Chondrocyte (in vitro differentiated cells): Measurements from ENCODE around the gene TFR2. TPM values are rescaled to one million over a fixed set of nuclear protein-coding genes. Genes with fewer than 3 reads are reported as not detected.

Experiments used
- DNase-seq: peaks from one replicate; pipeline ENCODE4 v3.0.0; 2021; ENCODE audit warnings: mixed read lengths, low spot score
- H3K27ac Mint-ChIP-seq: one replicate; pipeline ENCODE4 v1.8.0; 2021; ENCODE audit warnings: mild to moderate bottlenecking, moderate library complexity, mixed read lengths; ENCODE audit not compliant: unreplicated experiment
- H3K27me3 Mint-ChIP-seq: 2 replicates; pipeline ENCODE4 v1.8.0; 2021; ENCODE audit warnings: low read depth, mixed read lengths
- H3K36me3 Mint-ChIP-seq: 2 replicates; pipeline ENCODE4 v1.8.0; 2021; ENCODE audit warnings: low read depth, mixed read lengths
- H3K4me1 Mint-ChIP-seq: 2 replicates; pipeline ENCODE4 v1.8.0; 2021; ENCODE audit warnings: low read depth, mild to moderate bottlenecking, mixed read lengths
- H3K4me3 Mint-ChIP-seq: one replicate; pipeline ENCODE4 v1.8.0; 2021; ENCODE audit warnings: mild to moderate bottlenecking, moderate library complexity, mixed read lengths; ENCODE audit not compliant: unreplicated experiment
- H3K9me3 Mint-ChIP-seq: 2 replicates; pipeline ENCODE4 v1.8.0; 2021; ENCODE audit warnings: low read depth, mixed read lengths
- total RNA-seq: library from RNA; stranded (reverse); gene quantifications from 3 replicates; pipeline ENCODE4 v1.2.1, GENCODE V29; 2021
- TF ChIP-seq, protein P1 (sequence below): fragments of 200-600 bp; sonication (generic); IDR thresholded peaks from 2 replicates; pipeline ENCODE4 v1.5.0; 2021; ENCODE audit warnings: antibody characterized with exemption, mild to moderate bottlenecking, moderate library complexity

Gene TFR2
- total RNA-seq, 1 donor from 2014 or later = 2.1 TPM

DNA sequence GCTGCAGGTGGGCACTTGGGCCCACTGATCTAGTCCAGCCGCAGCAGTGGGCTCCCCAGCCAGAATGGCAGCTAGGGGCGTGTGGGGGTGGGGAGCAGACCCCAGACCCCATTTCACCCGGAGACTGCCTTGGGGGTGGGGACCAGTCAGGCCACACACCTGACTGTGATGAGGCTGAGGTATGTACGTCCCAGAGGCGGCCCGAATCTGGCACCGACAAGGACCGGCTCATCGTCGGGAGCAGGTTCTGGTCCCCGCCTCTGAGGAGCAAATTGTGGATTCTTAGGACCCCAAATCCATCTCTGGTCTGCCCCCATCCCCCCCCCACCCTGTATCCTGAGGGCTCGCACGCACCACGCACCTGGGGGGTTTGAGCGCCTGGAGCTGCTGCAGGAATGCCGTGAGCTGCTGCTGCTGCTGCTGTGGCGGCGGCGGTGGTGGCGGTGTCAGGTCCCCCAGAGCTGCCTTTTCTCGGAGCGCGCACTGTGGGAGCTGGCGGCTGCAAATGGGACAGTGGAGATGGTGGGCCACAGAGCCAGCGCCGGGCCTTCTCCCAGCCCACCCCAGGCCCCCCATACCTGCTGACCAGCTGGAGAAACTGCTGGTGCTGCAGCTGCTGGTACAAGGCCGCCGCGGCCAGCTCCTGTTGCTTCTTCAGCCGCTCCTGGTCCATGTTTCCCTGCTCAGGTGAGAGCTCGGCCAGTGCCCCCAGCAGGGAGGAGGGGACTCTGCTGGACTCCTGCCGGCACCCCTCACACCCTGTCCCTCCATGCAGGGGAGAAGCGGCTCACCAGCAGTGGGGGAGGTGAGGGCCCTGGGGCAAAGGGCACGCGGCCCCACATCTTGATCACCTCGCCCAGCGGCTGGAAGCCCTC, 42.5 kb upstream of the TFR2 start:
- Mint-ChIP-seq H3K4me1 (no peaks in the 10 kb centered on the region), H3K27me3 (no peaks in the 10 kb centered on the region), H3K36me3 (peaks cover 11% of the 10 kb centered on the region), H3K4me3 (no peak overlapping the region), H3K27ac (no peak overlapping the region), H3K9me3 (no peaks in the 10 kb centered on the region)
- no peak for DNase-seq
- TF ChIP-seq, protein P1, sequence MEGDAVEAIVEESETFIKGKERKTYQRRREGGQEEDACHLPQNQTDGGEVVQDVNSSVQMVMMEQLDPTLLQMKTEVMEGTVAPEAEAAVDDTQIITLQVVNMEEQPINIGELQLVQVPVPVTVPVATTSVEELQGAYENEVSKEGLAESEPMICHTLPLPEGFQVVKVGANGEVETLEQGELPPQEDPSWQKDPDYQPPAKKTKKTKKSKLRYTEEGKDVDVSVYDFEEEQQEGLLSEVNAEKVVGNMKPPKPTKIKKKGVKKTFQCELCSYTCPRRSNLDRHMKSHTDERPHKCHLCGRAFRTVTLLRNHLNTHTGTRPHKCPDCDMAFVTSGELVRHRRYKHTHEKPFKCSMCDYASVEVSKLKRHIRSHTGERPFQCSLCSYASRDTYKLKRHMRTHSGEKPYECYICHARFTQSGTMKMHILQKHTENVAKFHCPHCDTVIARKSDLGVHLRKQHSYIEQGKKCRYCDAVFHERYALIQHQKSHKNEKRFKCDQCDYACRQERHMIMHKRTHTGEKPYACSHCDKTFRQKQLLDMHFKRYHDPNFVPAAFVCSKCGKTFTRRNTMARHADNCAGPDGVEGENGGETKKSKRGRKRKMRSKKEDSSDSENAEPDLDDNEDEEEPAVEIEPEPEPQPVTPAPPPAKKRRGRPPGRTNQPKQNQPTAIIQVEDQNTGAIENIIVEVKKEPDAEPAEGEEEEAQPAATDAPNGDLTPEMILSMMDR = no peak

DNA sequence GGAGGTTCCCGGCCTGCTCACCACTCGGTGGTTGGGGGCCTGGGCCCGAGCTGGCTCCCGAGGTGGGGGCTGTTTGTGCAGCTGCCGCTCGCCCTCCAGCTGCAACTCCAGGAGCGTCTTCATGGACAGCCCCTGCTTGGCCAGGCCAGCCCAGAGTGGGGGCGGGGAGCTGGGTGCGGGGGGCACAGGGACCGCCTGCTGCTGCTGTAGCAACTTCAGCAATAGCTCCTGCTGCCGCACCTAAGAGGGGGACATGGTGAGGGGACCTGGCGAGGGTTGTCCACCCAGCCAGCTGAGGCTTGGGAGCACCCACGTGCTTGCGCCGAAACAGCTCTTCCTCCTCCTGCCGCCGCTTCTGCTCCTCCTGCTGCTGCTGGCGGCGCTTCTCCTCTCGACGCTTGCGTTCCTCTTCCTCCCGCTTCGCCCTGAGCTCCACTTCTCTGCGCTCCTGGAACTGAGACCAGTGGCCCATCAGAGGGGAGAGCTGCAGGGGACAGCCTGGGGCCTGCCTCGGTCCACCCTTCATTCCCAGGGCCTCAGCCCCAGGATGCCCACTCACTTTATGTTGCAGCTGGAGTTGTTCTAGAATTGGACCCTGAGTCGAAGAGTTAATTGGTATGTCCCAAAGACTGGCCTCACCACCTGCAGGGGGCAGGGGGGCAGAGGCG, 41.8 kb upstream of the TFR2 start:
- peaks cover 14% of the 10 kb centered on the region for H3K36me3 Mint-ChIP-seq
- no peak overlapping the region for H3K4me3 Mint-ChIP-seq
- H3K4me1 Mint-ChIP-seq = no peaks in the 10 kb centered on the region
- no peak for DNase-seq
- no peaks in the 10 kb centered on the region for H3K27me3 Mint-ChIP-seq
- no peaks in the 10 kb centered on the region for H3K9me3 Mint-ChIP-seq
- TF ChIP-seq, protein P1 = no peak
- no peak overlapping the region for H3K27ac Mint-ChIP-seq

DNA sequence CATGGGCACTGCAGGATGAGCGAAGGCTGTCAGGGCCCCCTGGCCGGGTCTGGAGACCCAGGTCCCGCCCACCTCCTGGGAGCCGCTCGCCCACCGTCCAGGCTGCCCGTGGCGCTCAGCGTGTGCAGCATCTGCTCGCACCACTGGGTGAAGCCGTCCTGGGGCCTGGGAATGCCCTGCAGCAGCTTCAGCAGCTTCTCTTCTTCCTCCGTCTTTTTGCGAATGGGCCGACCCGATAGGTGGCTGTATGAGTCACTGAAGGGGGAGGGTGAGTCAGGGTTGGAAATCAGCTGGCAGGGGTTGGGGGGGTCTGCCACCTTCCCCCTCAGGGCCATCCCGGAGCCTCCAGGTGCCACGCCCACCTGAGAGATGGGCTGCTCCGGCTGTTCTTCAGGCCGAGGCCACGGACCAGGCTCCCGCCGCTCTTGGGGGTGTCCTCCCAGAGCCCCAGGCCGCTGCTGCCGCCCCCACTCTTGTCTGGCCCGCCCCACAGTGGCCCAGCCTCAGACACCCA, 40.9 kb upstream of the TFR2 start:
- TF ChIP-seq, protein P1 = no peak
- peaks cover 14% of the 10 kb centered on the region for H3K36me3 Mint-ChIP-seq
- H3K27ac Mint-ChIP-seq = no peak overlapping the region
- no peak for DNase-seq
- no peaks in the 10 kb centered on the region for H3K9me3 Mint-ChIP-seq
- H3K4me3 Mint-ChIP-seq = no peak overlapping the region
- no peaks in the 10 kb centered on the region for H3K4me1 Mint-ChIP-seq
- H3K27me3 Mint-ChIP-seq = no peaks in the 10 kb centered on the region

DNA sequence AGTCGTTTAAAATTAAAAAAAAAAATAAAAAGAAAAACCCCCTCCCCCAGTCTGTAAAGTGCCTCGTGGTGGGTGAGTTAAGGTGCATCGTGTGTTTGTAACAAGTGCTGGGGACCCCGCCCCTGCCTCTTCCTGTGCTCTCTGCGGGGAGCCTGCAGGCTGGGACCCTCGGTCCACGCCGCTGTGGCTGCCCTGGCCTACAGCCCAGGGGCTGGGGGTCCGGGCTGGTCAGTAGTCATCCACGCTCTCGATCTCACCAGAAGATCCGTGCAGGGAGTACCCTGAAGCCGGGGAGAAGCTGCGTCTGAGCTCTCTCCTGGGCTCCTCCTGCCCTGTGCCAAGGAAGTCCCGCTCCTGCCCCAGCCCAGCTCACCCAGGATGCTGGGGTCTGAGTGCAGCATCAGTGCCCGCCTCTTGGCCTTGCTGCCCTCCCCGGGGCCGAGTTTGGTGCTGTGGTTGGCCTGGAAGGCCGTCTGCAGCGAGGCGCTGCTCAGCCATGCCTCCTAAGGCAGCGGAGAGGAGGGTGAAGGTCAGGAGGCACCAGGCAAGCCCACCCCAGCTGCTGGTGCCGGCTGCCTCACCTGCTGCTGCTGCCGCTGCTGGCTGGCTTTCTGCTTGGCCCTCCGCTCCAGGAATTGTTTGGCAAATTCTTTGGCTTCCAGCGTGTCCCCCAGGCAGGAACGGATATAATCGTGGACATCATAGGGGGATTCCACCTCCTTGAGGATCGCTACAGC, 40.3 kb upstream of the TFR2 start:
- no peak overlapping the region for H3K4me3 Mint-ChIP-seq
- TF ChIP-seq, protein P1 = no peak

More for the DNA sequence above, 40.3 kb upstream of the TFR2 start:
- H3K9me3 Mint-ChIP-seq = no peaks in the 10 kb centered on the region
- no peaks in the 10 kb centered on the region for H3K27me3 Mint-ChIP-seq
- no peak for DNase-seq
- H3K4me1 Mint-ChIP-seq = peaks cover 1% of the 10 kb centered on the region
- H3K27ac Mint-ChIP-seq = no peak overlapping the region
- H3K36me3 Mint-ChIP-seq = peaks cover 14% of the 10 kb centered on the region
